Jurkat, Clone E6-1 (cell line): ENCODE data around the gene TEX261. TPM values are rescaled to one million over a fixed set of nuclear protein-coding genes. Genes with fewer than 3 reads are reported as not detected.
"Not testable (repeated sequence)": the region's sequence is repeated elsewhere in the genome, so short reads cannot be mapped to it uniquely, and the experiment has no call there.

Source experiments
- DNase-seq: peaks from one replicate; pipeline ENCODE4 v3.0.0-alpha.2; 2011; ENCODE audit warnings: low read depth, low spot score
- H3K4me3 ChIP-seq: 2 replicates; pipeline ENCODE4 v1.5.1; 2011; ENCODE audit warnings: mild to moderate bottlenecking, low read length, control low read depth, moderate library complexity
- polyA plus RNA-seq: library from polyadenylated mRNA; unstranded; fragments of >200 nt; gene quantifications from one replicate; pipeline ENCODE4 v1.2.1, GENCODE V29; 2012; ENCODE audit warnings: missing spikeins; ENCODE audit not compliant: insufficient read length, insufficient read depth

Gene TEX261
- polyA plus RNA-seq: 52.0 TPM

- peak; percentile 71 for DNase-seq
- H3K4me3 ChIP-seq: peak within 1 kb of the TSS; percentile 97
Measured at GRCh38 chr2:70994699-70995425, at the start of gene TEX261. TSS of gene TEX261 (minus strand) at chr2:70994873. CDS start at chr2:70994757, 116 bp downstream.

GRCh38 chr2:71043531-71044407 lies 49.1 kb upstream of the TEX261 start:
- no peak for DNase-seq

DNA sequence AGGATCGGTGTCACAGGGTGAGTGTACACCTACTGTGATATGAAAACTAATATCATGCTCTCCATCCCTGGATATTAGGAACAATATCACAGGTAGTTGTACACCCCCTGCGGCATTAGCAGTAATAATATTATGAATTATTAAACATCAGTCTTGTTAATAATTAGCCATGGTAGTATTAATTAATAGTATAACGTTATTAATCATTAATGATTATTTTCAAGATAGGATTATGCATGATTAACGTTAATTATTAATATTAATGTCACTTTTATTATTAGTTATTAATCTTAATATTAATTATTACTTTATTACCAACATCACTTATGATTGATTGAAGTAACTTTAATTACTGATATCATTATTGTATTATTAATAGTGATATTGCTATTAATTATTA lies 47.6 kb upstream of the TEX261 start:
- DNase-seq: no peak
- H3K4me3 ChIP-seq: no peak overlapping the region

More at GRCh38 chr2:71043531-71044407, 49.1 kb upstream of the TEX261 start:
- H3K4me3 ChIP-seq: no peak overlapping the region

DNA sequence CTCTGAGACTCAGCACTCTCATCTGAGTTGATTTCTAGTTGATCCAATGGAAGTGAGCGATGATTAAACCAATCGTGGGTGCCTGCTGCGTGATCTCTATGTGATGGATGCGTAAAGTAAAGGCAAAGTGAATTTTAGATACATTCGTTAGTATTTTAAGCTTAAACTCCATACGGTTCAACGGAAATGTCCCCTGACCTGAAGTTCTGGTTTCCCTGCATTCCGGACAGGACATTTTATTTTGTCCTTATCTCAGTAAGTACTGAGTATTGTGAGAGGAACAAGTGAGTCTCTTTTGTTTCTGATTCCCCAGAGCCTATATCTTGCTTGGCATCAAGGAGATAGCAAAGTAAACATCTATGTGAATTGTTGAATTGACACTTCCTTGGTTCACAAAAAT lies 41.6 kb upstream of the TEX261 start:
- H3K4me3 ChIP-seq: not testable (repeated sequence)

GRCh38 chr2:71023553-71024243 lies 29.0 kb upstream of the TEX261 start:
- not testable (repeated sequence) for H3K4me3 ChIP-seq, DNase-seq

More for the DNA sequence above, 41.6 kb upstream of the TEX261 start:
- DNase-seq: not testable (repeated sequence)

DNA sequence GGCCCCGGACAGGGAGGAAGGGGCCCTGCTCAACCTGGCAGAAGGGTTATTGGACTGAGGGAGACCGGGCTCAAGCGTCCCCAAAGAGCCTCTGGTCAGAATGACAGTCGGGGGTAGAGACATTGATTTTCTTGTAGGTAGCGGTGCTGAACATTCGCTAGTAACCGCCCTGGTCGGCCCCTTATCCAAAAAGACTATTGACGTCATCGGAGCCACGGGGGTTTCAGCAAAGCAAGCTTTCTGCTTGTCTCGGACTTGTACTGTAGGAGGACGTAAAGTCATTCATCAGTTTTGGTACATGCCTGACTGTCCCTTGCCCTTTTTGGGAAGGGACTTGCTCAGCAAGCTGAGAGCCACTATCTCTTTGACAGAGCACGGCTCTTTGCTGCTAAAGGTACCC lies 26.7 kb upstream of the TEX261 start:
- not testable (repeated sequence) for DNase-seq, H3K4me3 ChIP-seq

- DNase-seq, H3K4me3 ChIP-seq: not testable (repeated sequence)
Measured at GRCh38 chr2:71019989-71020388, 25.3 kb upstream of the TEX261 start.

DNA sequence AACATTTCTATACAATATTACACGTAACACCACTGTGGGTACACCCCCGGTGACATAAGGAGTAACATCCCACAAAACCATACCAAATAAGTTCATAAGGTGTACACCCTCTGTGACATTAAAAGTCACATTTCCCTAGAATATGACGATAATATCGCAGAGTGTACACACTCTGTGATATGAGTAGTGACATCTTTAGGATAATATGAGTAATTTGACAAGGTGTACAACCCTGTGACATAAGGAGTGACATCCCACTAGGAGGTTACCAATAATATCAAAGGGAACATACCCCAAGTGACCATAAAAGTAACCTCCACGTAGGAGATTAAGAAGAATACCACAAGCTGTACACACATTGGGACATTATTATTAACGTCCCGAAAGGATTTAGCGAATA lies 24.0 kb upstream of the TEX261 start:
- no peak for DNase-seq
- no peak overlapping the region for H3K4me3 ChIP-seq

GRCh38 chr2:71011786-71012185 lies 17.1 kb upstream of the TEX261 start:
- not testable (repeated sequence) for DNase-seq, H3K4me3 ChIP-seq

- DNase-seq: no peak
- no peak overlapping the region for H3K4me3 ChIP-seq
Measured at GRCh38 chr2:71008342-71008741, 13.7 kb upstream of the TEX261 start.

DNA sequence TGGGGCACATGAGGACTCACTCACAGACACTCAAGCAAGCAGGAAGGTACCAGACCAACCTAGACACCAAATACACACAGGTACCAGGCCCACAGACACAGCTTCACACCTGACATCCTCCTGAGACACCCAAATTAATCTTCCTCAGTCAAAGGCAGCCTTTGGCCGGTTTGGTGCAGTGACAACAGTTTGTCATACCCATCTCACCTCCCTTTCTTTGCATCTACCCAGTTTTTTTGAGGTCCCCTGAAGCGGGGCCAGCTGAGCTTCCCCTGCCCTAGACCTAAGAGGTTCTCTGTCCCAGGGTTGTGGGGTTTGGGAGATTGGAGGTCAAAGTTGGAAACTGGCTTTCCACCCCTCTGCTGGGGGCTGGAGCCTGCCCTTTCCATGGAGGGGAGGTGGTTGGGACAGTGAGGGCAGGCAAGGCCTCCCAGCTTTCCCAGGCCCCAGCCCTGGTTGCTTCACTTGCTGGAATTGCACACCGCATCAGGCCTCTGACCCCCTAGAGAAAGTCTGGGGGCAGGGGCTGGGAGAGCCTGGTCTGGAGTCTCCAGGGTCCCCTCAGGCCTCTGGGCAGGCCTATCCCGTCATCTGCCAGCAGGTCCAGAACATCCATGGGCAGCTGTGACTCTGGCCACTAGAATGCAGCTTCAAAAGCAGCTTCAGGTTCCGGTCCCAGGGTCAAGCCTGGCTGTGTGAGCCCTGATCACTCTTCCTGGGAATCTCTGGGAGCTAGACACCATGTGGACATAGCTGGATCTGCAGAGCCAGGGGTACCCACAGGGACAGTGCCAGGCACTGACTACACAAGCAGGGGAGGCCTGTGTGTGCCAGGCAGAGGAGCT lies 12.5 kb upstream of the TEX261 start:
- no peak overlapping the region for H3K4me3 ChIP-seq
- no peak for DNase-seq

DNA sequence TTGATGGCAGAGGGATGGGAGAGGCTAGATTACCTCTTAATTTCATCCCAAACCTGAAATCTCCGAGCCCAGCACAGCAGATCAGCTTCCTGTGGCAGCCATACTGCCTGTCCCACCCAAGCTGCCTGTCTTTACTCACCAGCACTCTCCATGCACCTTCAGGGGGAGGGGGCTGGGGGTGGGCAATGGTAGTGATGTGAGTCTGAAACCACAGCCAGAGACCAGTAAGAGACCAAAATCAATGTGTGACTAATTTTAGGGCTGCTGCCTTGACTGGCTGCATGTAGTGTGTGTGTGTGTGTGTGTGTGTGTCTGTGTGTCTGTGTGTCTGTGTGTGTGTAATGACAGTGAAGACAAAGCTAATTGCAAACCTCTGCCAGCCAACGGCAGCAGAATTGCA lies 11.7 kb upstream of the TEX261 start:
- no peak for DNase-seq
- H3K4me3 ChIP-seq: no peak overlapping the region

GRCh38 chr2:71005271-71006202 lies 10.9 kb upstream of the TEX261 start:
- no peak for DNase-seq
- no peak overlapping the region for H3K4me3 ChIP-seq

DNA sequence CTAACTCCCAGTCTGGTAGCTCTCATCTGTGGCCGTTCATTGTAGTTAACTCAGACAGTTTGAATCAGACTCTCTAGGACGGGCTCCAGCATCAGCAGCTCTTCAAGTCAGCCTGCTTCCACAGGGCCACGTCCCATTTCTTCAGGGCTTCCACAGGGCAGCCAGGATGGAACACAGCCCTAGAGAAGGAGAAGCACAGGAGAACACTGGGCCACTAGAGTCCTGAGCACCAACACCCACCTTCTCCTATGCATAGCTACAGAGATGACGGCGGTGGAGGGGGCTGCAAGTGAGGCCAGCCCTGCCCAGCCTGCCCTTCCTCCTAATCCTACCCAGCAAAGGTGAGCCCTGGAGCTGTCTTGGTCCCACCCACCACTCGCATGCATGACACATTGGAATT lies 10.2 kb upstream of the TEX261 start:
- H3K4me3 ChIP-seq: no peak overlapping the region
- DNase-seq: no peak

GRCh38 chr2:71003966-71004755 lies 9.5 kb upstream of the TEX261 start:
- DNase-seq: no peak
- no peak overlapping the region for H3K4me3 ChIP-seq

DNA sequence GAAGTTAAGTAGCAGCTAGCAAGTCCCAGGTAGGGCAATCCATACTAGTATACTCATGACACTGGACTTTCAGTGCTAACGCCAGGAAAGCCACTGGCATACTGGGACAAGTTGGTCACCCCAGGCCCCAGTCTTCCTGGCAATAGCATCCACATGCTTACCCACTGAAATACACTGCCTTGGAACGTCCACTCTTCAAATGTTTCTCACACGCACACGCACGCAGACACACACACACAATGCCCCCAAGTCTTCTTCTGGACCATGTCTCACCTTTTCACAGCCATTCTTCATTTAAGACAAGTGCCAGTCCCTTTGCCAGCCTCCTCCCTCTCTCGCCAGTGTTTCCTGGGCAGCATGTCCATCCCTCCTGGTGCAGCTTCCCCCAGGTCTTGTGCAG lies 8.7 kb upstream of the TEX261 start:
- DNase-seq: no peak
- no peak overlapping the region for H3K4me3 ChIP-seq

DNA sequence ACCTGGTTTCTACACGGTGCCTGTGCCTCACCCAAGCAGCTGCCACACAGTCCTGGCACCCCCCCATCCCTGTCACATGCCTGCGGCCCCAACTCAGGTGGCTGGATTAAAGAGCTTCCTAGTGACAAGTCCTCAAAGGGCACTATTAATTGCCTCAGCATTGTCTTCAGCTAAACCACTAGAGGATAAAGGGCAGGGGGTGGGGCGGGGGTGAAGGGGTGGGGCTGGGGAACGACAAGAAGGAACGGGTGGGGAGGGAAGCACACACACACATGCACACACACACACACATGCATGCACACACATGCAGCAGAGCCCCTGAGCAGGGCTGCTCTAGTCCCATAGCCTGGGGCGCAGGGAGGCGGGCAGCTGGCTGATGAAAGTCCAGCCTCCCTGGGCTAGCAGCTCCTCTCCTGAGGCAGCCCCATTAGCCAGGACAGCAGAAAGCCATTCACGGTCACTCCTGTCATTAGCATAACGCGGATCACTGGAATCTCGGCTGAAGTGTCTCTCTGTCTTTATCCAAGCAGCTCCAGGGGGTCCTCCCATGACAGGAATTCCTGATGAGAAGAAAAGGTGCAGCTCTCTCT lies 7.4 kb upstream of the TEX261 start:
- DNase-seq: no peak
- no peak overlapping the region for H3K4me3 ChIP-seq
